SW 1271 (cell line): ENCODE results near the gene GPBAR1.

Experiments used
- DNase-seq, 2 experiments: peaks; one replicate each; lab custom pipeline; 2025; lab: John Stamatoyannopoulos, UW

The GPBAR1 gene

GRCh38 chr2:218244204-218244603 is 16.6 kb upstream of the GPBAR1 start:
- DNase-seq, result no peak

DNA sequence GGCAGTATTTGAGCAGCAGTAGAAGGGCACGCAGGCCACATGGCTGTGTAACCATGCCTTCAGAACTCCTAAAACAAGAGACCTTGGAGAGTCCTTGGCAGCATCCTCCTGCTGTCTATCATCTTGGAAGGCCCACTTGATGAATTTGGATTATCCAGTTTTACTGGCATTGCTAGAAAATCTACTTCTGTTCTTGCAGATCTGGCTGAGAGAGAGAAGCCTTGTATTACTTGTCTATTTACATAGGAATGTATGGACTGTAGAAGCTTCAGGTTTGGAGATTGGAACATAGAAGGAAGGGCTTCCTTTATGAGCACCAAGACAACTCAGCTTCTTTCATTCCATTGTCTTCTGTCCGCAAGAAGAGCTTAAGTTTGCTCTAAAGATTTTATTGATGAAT is 16.1 kb upstream of the GPBAR1 start:
- no peak for DNase-seq

- no peak for DNase-seq
Measured at GRCh38 chr2:218245214-218245613, 15.6 kb upstream of the GPBAR1 start.

GRCh38 chr2:218249691-218250090 is 11.1 kb upstream of the GPBAR1 start:
- no peak for DNase-seq

DNA sequence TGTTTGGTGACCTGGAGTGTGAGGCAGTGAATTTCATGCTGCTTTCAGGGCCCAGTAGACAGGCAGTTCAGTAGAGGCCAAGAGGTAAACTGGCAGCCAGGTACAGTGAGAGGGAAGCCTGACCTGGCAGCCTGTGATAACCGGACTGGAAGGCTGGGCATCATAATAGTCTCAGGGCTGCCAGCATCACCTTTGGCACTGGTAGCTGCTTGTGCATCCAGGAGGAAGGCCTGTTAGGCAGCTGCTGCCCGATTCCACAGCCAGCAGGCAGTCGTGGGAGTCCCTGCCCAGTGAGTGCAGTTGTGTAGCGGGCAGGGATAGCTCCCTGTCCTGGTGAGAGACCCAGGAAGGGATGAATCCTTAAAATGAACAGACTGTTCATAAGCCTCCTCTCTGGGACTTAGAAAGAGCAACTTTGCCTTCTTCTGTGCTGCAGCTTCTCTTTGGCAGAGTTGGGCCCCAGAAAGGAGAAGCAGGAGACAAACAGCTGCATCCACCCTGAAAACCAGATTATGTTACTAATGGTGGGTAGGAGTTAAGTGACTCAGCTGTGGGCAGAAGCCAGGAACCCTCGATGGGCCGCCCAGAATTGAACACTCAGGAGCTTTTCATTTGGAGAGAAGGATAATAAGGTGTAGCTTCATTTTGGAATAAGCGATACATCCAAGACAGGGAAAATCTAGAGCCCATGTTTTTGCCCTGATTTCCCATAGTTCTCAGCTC is 8.1 kb upstream of the GPBAR1 start:
- DNase-seq, result no peak

GRCh38 chr2:218253232-218253625 is 7.6 kb upstream of the GPBAR1 start:
- no peak for DNase-seq

- DNase-seq, result no peak
Measured at GRCh38 chr2:218255446-218255845, 5.4 kb upstream of the GPBAR1 start.

DNA sequence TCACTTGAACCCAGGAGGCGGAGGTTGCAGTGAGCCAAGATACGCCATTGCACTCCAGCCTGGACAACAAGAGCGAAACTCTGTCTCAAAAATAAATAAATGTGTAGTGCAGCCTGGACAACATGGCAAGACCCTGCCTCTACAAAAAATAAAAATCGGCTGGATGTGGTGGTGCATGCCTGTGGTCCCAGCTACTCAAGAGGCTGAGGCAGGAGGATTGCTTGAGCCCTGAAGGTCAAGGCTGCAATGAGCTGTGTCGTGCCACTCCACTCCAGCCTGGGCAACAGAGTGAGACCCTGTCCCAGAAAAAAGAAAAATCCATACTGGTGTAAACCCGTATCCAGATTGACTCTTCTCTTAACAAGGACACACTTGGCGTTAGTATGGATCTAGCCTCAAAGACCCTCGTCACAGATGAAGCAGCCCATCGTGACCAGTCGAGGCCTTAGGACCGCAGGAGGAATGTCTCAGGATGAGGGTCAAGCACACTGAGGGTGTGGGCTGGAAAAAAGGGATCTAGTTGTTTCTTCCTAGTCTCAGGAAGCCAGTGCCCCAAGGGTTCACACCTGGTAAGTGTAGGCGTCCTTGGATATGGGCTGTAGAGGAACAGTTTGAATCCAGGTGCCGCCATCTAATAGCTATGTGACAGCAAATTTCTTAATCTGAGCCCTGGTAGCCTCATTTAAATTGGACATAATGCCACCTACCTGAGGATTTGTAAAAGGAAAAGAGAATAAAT is 4.0 kb upstream of the GPBAR1 start:
- DNase-seq, result no peak

DNA sequence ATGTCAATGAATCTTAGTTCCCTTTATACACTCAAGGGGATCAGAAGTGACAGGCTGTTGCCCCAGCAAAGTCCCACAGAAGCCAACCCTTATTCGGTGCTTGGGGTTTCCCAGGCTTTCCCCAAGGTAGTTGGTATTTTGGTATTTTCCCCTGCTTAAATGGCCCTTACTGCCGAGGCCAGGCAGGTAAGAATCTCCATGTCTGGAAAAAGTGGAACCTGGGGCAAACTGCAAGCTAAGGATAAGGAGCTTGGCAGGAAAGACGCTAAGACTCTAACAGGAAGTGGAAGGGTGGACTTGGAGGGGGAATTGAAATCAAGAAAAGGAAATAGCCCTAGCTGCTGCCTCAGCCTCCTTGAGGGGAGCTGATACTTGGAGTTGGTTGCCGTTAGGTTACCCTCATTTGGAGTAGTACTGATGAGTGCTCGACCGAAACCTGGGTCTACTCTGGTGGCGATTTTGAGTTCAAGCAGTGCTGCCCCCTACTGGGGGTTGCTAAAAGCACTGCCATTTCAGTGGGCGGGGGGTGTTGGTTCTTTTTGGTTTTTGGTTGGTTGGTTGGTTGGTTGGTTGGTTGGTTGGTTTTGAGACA is 3.3 kb upstream of the GPBAR1 start:
- DNase-seq, result peak in 1 of 2 experiments; percentile 10

- no peak for DNase-seq
Measured at GRCh38 chr2:218259099-218259961, 1.5 kb upstream of the GPBAR1 start.

DNA sequence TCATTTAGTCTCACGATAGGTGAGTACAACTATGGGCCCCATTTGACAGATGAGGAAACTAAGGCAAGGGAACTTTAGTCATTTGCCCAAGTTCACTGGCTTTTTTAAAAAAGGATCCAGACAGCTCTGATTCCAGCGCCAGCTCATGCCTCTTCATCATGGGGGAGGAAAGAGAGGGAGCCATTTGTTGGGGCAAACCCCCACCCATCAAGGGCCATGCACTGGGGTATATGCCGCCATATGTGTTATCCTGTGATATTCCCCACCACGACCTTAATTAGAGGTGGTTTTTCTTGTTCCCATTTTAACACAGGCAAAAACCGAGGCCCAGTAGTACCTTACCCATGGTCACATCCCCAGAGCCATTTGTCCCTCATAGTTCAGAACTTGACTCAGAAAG is 649 bp upstream of the GPBAR1 start:
- DNase-seq, result no peak

- no peak for DNase-seq
Measured at GRCh38 chr2:218261423-218262236, 815 bp downstream of the GPBAR1 start.

GRCh38 chr2:218262237-218262600 is 1.4 kb downstream of the GPBAR1 start:
- no peak for DNase-seq

DNA sequence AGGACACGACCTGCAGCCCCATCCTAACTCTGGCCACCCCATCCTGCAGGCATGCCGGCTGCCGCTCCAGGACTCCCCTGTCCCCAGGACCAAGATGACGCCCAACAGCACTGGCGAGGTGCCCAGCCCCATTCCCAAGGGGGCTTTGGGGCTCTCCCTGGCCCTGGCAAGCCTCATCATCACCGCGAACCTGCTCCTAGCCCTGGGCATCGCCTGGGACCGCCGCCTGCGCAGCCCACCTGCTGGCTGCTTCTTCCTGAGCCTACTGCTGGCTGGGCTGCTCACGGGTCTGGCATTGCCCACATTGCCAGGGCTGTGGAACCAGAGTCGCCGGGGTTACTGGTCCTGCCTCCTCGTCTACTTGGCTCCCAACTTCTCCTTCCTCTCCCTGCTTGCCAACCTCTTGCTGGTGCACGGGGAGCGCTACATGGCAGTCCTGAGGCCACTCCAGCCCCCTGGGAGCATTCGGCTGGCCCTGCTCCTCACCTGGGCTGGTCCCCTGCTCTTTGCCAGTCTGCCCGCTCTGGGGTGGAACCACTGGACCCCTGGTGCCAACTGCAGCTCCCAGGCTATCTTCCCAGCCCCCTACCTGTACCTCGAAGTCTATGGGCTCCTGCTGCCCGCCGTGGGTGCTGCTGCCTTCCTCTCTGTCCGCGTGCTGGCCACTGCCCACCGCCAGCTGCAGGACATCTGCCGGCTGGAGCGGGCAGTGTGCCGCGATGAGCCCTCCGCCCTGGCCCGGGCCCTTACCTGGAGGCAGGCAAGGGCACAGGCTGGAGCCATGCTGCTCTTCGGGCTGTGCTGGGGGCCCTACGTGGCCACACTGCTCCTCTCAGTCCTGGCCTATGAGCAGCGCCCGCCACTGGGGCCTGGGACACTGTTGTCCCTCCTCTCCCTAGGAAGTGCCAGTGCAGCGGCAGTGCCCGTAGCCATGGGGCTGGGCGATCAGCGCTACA is 2.1 kb downstream of the GPBAR1 start:
- no peak for DNase-seq

DNA sequence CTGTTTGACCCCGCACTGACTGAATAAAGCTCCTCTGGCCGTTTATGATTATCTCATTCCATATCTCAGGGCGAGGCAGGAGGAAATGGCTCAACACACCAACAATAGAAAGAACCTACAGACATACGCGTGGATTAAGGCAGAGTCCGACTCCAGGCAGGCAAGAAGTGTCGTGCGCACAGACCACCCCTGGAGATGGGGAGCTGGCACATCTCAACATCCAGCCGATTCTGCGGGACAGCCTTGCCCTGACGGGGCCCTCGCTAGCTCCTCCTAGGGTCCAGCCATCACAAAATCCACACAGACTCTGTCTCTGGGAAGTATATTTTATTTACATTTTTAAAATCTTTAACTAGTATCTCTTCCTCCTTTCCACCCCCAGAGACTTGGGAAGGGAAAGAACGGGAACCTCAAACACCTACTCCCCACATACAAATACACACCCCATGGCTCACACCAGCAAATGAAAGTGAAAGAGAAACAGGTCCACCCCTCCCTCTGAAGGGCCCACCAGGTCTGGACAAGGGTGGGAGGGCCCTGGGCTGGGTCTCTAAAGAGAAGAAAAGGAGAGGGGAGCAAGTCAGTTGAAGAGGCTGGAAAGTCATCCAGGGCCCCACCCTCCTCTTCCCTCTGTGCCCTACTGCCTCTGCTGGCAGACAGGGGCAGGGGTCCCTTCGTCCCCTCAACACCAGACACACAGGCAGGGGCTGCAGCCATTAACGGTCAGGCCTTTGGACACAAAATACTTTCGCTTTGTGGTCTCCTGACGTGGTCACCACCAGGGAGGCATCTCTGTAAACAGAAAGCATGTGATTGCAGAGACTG is 3.2 kb downstream of the GPBAR1 start:
- no peak for DNase-seq

- DNase-seq, result no peak
Measured at GRCh38 chr2:218264773-218265561, 4.2 kb downstream of the GPBAR1 start.

- DNase-seq, result no peak
Measured at GRCh38 chr2:218265626-218266025, 4.8 kb downstream of the GPBAR1 start.

- no peak for DNase-seq
Measured at GRCh38 chr2:218266316-218266979, 5.6 kb downstream of the GPBAR1 start.
